ENCODE data around the gene FAHD2A. TPM values are rescaled to one million over a fixed set of nuclear protein-coding genes. Genes with fewer than 3 reads are reported as not detected.

FAHD2A gene
- total and polyA plus RNA-seq, 2 experiments from 2014 or later, result 30.1 to 36.9 TPM

DNA sequence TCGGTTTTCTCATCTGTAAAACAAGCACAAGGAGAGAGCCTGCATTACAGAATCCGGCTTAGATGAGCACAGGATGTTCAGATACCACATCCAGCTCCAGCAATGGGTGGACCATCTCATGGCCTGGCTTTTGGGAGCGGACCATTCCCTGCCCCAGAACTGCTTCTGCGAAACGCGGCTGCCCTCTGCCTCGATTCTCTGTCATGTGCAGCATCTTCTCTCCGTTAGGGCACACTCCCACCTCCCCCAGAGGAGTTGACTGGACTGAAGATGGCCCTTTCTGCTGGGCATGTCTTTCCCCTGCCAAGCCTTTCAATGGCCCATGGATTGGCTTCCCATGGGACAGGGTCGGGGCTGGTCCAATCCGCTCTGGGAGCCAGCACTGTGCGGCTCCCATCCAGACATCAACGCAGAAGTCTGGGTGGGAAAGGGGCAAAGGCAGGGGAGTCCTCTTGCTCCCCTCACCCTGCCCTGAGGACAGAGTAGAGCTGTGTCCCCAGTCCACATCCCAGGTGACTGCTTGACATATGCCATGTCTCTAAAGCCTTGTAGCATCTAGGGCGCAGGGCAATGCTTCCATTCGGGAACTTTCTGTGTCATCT, 14.3 kb upstream of the FAHD2A start:
- Histone ChIP-seq H3K79me2 (no peaks in the 10 kb centered on the region), H3K4me3 (no peak overlapping the region), H3K4me2 (no peak overlapping the region), H3K27me3 (no peaks in the 10 kb centered on the region), H3K9me3 (ENCODE audit: low read depth) (no peaks in the 10 kb centered on the region), H3K4me1 (ENCODE audit: insufficient read depth) (no peaks in the 10 kb centered on the region), H2AFZ (no peak overlapping the region), H3K27ac (no peak overlapping the region), H3K9me2 (replicated peaks; ENCODE audit: insufficient read depth) (no peaks in the 10 kb centered on the region), H4K20me1 (ENCODE audit: insufficient read depth, poor library complexity, severe bottlenecking) (no peaks in the 10 kb centered on the region), H3K36me3 (replicated peaks; ENCODE audit: insufficient read depth, low read depth) (no peaks in the 10 kb centered on the region)
- TF ChIP-seq EZH2 (IDR thresholded peaks at IDR 0.05; ENCODE audit: borderline replicate concordance), result no peak
- no peak for TF ChIP-seq EZH2phosphoT487 (IDR thresholded peaks at IDR 0.05; ENCODE audit: low read depth, severe bottlenecking, unreplicated experiment)
- TF ChIP-seq, protein P1, sequence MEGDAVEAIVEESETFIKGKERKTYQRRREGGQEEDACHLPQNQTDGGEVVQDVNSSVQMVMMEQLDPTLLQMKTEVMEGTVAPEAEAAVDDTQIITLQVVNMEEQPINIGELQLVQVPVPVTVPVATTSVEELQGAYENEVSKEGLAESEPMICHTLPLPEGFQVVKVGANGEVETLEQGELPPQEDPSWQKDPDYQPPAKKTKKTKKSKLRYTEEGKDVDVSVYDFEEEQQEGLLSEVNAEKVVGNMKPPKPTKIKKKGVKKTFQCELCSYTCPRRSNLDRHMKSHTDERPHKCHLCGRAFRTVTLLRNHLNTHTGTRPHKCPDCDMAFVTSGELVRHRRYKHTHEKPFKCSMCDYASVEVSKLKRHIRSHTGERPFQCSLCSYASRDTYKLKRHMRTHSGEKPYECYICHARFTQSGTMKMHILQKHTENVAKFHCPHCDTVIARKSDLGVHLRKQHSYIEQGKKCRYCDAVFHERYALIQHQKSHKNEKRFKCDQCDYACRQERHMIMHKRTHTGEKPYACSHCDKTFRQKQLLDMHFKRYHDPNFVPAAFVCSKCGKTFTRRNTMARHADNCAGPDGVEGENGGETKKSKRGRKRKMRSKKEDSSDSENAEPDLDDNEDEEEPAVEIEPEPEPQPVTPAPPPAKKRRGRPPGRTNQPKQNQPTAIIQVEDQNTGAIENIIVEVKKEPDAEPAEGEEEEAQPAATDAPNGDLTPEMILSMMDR (IDR thresholded peaks at IDR 0.05; ENCODE audit: poor library complexity), result no peak
- WGBS (ENCODE audit: low lambda C conversion rate, missing lambda C conversion rate), result 88% methylated on average over 14 of the region's 14 CpGs
- no peak for DNase-seq (ENCODE audit: low spot score)

DNA sequence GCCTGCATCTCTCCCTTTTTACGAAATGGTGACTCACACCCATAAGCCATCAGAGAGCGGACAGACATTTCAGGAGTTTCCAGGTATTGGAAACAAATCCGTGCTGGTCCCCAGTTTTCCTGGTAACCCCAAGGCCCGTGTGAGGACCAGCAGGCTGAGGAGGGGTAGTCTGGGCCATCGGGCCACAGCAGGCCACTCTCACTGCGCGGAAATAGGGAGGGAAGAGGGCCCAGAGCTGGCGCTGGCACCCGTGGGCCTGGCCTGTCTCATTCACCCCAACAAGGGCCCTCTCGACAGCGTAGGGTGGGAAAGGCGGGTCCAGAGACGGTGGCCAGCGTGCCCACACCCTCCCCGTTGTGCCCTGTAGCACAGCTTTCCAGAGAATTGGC, 13.7 kb upstream of the FAHD2A start:
- Histone ChIP-seq H3K27ac (no peak overlapping the region), H3K4me1 (ENCODE audit: insufficient read depth) (no peaks in the 10 kb centered on the region), H4K20me1 (ENCODE audit: insufficient read depth, poor library complexity, severe bottlenecking) (no peaks in the 10 kb centered on the region), H3K79me2 (no peaks in the 10 kb centered on the region), H3K4me3 (no peak overlapping the region), H2AFZ (no peak overlapping the region), H3K9me3 (ENCODE audit: low read depth) (no peaks in the 10 kb centered on the region), H3K36me3 (replicated peaks; ENCODE audit: insufficient read depth, low read depth) (no peaks in the 10 kb centered on the region), H3K27me3 (no peaks in the 10 kb centered on the region), H3K9me2 (replicated peaks; ENCODE audit: insufficient read depth) (no peaks in the 10 kb centered on the region), H3K4me2 (no peak overlapping the region)
- 54% methylated on average over 14 of the region's 15 CpGs for WGBS (ENCODE audit: low lambda C conversion rate, missing lambda C conversion rate)
- DNase-seq (ENCODE audit: low spot score), result no peak
- TF ChIP-seq EZH2 (IDR thresholded peaks at IDR 0.05; ENCODE audit: borderline replicate concordance) (no peak), EZH2phosphoT487 (IDR thresholded peaks at IDR 0.05; ENCODE audit: low read depth, severe bottlenecking, unreplicated experiment) (no peak)
- TF ChIP-seq, protein P1 (IDR thresholded peaks at IDR 0.05; ENCODE audit: poor library complexity), result no peak

DNA sequence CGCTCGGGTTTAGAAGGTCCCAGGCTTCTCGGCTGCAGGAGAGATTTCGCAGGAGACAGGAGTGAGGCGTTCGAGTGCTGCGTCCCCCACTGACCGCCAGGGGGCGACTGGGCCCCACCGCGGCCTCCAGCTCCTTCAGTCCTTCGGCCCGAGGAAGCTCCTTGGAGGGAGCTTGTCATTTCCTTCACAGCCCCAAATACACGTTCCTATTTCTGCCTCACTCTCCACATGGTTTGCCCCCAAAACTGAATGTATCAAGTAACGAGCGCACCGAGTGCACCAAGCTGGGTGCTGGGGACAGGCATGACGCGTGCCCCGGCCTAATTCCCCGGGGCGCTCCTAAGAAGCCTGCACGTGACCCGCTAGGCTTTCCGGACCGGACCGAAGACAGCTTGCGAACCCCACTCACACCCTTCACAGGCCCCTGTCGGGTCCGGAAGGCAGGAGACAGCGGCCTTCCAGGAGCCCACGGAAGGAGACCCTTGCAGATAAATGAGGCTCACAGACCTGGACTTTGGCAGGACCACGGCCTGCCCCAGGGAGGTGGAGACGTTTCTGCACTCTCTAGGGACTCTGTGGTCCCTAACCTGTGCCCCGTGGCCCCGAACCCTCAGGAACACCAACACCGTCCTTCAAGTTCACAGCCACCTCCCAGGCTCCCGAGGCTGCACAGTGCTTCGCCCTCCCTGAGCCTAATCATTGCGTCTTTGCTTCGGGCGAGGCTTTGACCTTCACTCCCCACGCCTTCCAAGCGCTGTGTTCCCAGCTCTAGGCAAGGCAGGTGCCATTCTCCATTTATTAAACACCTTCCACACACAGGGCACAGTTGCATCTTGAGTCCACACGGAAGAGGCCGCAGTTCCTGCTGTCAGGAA, 13.0 kb upstream of the FAHD2A start:
- H3K9me2 ChIP-seq (replicated peaks; ENCODE audit: insufficient read depth), result no peaks in the 10 kb centered on the region
- 65% methylated on average over 42 of the region's 46 CpGs for WGBS (ENCODE audit: low lambda C conversion rate, missing lambda C conversion rate)
- H3K4me1 ChIP-seq (ENCODE audit: insufficient read depth), result no peaks in the 10 kb centered on the region
- TF ChIP-seq EZH2 (IDR thresholded peaks at IDR 0.05; ENCODE audit: borderline replicate concordance), result no peak
- TF ChIP-seq, protein P1 (IDR thresholded peaks at IDR 0.05; ENCODE audit: poor library complexity), result peak; percentile 75
- no peaks in the 10 kb centered on the region for H3K27me3 ChIP-seq
- no peaks in the 10 kb centered on the region for H3K9me3 ChIP-seq (ENCODE audit: low read depth)
- H2AFZ ChIP-seq, result no peak overlapping the region
- H3K27ac ChIP-seq, result no peak overlapping the region
- H4K20me1 ChIP-seq (ENCODE audit: insufficient read depth, poor library complexity, severe bottlenecking), result no peaks in the 10 kb centered on the region
- H3K4me3 ChIP-seq, result no peak overlapping the region
- DNase-seq (ENCODE audit: low spot score), result peak; percentile 63
- H3K4me2 ChIP-seq, result no peak overlapping the region
- no peaks in the 10 kb centered on the region for H3K36me3 ChIP-seq (replicated peaks; ENCODE audit: insufficient read depth, low read depth)
- no peaks in the 10 kb centered on the region for H3K79me2 ChIP-seq

All from hepatocyte (in vitro differentiated cells).